HFFc6 (cell line): ENCODE data around the gene ZNF624. TPM values are rescaled to one million over a fixed set of nuclear protein-coding genes. Genes with fewer than 3 reads are reported as not detected.
"Not testable (repeated sequence)": the region's sequence is repeated elsewhere in the genome, so short reads cannot be mapped to it uniquely, and the experiment has no call there.

Experiments
- DNase-seq: peaks from one replicate; pipeline ENCODE4 v3.0.0-alpha.2; 2018
- H3K27ac Mint-ChIP-seq: 2 replicates; pipeline ENCODE4 v1.8.0; 2020; ENCODE audit warnings: mild to moderate bottlenecking, mixed read lengths
- H3K27me3 Mint-ChIP-seq: 2 replicates; pipeline ENCODE4 v1.8.0; 2021; ENCODE audit warnings: mild to moderate bottlenecking, moderate library complexity, mixed read lengths; ENCODE audit not compliant: insufficient read depth
- H3K36me3 Mint-ChIP-seq: 2 replicates; pipeline ENCODE4 v1.8.0; 2021; ENCODE audit warnings: low read depth, mixed read lengths
- H3K4me1 Mint-ChIP-seq: 2 replicates; pipeline ENCODE4 v1.8.0; 2020; ENCODE audit warnings: low read depth, mixed read lengths
- H3K4me3 Mint-ChIP-seq: 2 replicates; pipeline ENCODE4 v1.8.0; 2020; ENCODE audit warnings: mild to moderate bottlenecking, moderate library complexity, mixed read lengths
- H3K9me3 Mint-ChIP-seq: 2 replicates; pipeline ENCODE4 v1.8.0; 2020; ENCODE audit warnings: mild to moderate bottlenecking, mixed read lengths
- CTCF ChIP-seq: fragments of 200-600 bp; sonication (generic); IDR thresholded peaks from 2 replicates; pipeline ENCODE4 v1.5.0; 2021; ENCODE audit warnings: antibody characterized with exemption, mild to moderate bottlenecking
- long read RNA-seq: library from polyadenylated mRNA; unstranded; transcript quantifications from one replicate; pipeline ENCODE4 v2.0.0, GENCODE V29; 2019
- total RNA-seq, 6 experiments: library from RNA; stranded (reverse); fragmentation: NEBNext Ultra II Directional; extraction: Animal tissue kit (Norgen Biotek cat#: 25700); gene quantifications; 2 replicates in 1 of 6; 3 replicates in 5 of 6; pipeline ENCODE4 v1.2.3, GENCODE V29; 2021

The ZNF624 gene
- 1 to 10 TPM; 2.6 to 3.6 (median 2.9) TPM for total RNA-seq
- long read RNA-seq, full-length matches to known transcripts: 1 of 1 reads
- long read RNA-seq, partial matches to known transcripts: 0 of 1 reads
- long read RNA-seq, other reads (novel, unspliced or antisense): 0 of 1 reads

- H3K9me3 Mint-ChIP-seq: no peaks in the 10 kb centered on the region
- DNase-seq: peak; percentile 82
- H3K4me3 Mint-ChIP-seq: peak within 1 kb of the TSS; percentile 89
- no peaks in the 10 kb centered on the region for H3K27me3 Mint-ChIP-seq
- H3K27ac Mint-ChIP-seq: peak within 1 kb of the TSS; percentile 76
- no peak for TF ChIP-seq CTCF
- H3K4me1 Mint-ChIP-seq: peaks cover 20% of the 10 kb centered on the region
- H3K36me3 Mint-ChIP-seq: peaks cover 12% of the 10 kb centered on the region
These were observed at the start of gene ZNF624 for GRCh38 chr17:16653367-16654041. TSS of gene ZNF624 (minus strand) at chr17:16653850.

GRCh38 chr17:16697603-16698002, 44.0 kb upstream of the ZNF624 start:
- not testable (repeated sequence) for H3K27ac Mint-ChIP-seq, DNase-seq, H3K36me3 Mint-ChIP-seq, H3K9me3 Mint-ChIP-seq, H3K27me3 Mint-ChIP-seq, H3K4me3 Mint-ChIP-seq, H3K4me1 Mint-ChIP-seq

GRCh38 chr17:16690447-16690846, 36.8 kb upstream of the ZNF624 start:
- H3K9me3 Mint-ChIP-seq, H3K27ac Mint-ChIP-seq, H3K4me3 Mint-ChIP-seq, H3K27me3 Mint-ChIP-seq, DNase-seq, H3K4me1 Mint-ChIP-seq, H3K36me3 Mint-ChIP-seq: not testable (repeated sequence)

- H3K4me1 Mint-ChIP-seq, DNase-seq, H3K27ac Mint-ChIP-seq, H3K27me3 Mint-ChIP-seq, H3K4me3 Mint-ChIP-seq, H3K9me3 Mint-ChIP-seq, H3K36me3 Mint-ChIP-seq: not testable (repeated sequence)
- TF ChIP-seq CTCF: peak; percentile 79
These were observed 36.2 kb upstream of the ZNF624 start, which contains the start of gene CCDC144A for GRCh38 chr17:16689731-16690281. TSS of gene CCDC144A (plus strand) at chr17:16690241. CDS start at chr17:16690401, 160 bp downstream.

GRCh38 chr17:16687151-16687550, 33.5 kb upstream of the ZNF624 start:
- H3K36me3 Mint-ChIP-seq, H3K4me1 Mint-ChIP-seq, DNase-seq, H3K4me3 Mint-ChIP-seq, H3K9me3 Mint-ChIP-seq, H3K27ac Mint-ChIP-seq: not testable (repeated sequence)
- peaks cover 14% of the 10 kb centered on the region for H3K27me3 Mint-ChIP-seq

- H3K27ac Mint-ChIP-seq, H3K4me1 Mint-ChIP-seq, H3K4me3 Mint-ChIP-seq, DNase-seq, H3K9me3 Mint-ChIP-seq, H3K36me3 Mint-ChIP-seq: not testable (repeated sequence)
- H3K27me3 Mint-ChIP-seq: peaks cover 14% of the 10 kb centered on the region
These were observed 32.4 kb upstream of the ZNF624 start for GRCh38 chr17:16686019-16686418.

GRCh38 chr17:16683290-16684138, 29.9 kb upstream of the ZNF624 start:
- not testable (repeated sequence) for H3K9me3 Mint-ChIP-seq, H3K36me3 Mint-ChIP-seq, H3K4me1 Mint-ChIP-seq, H3K27ac Mint-ChIP-seq, DNase-seq, H3K4me3 Mint-ChIP-seq
- peaks cover 20% of the 10 kb centered on the region for H3K27me3 Mint-ChIP-seq
